HEK293 (cell line): ENCODE measurements around the gene ANO1.

Experiments
- CTCF ChIA-PET: fragments of 350-600 bp; formaldehyde crosslinking; extraction: SDS; loops from one replicate; lab custom pipeline; 2021; ENCODE audit warnings: antibody characterized with exemption; lab: Yijun Ruan, JAX
- POLR2A ChIA-PET: fragments of 300-600 bp; formaldehyde crosslinking; extraction: SDS; loops from one replicate; lab custom pipeline; 2020; ENCODE audit warnings: antibody characterized with exemption, inconsistent platforms; lab: Yijun Ruan, JAX
- H3K27ac ChIP-seq: fragments of 200-500 bp; sonication (Bioruptor generic); 2 replicates; pipeline ENCODE4 v1.5.1; 2014; ENCODE audit warnings: low read depth, low read length, control low read depth, inconsistent platforms; ENCODE audit errors: extremely low read depth
- H3K36me3 ChIP-seq, 2 experiments: fragments of 200-500 bp in 1 of 2; sonication (Bioruptor generic) in 1 of 2; 1 replicate in 1 of 2; 2 replicates in 1 of 2; pipeline ENCODE4 v1.5.1; 2014 to 2017; ENCODE audit warnings: inconsistent platforms in 2 of 2, low read length in 2 of 2; ENCODE audit not compliant: control insufficient read depth in 2 of 2, insufficient read depth in 1 of 2
- H3K4me1 ChIP-seq: fragments of 200-500 bp; sonication (Bioruptor generic); 2 replicates; pipeline ENCODE4 v1.5.1; 2014; ENCODE audit warnings: mild to moderate bottlenecking, low read length, inconsistent platforms; ENCODE audit not compliant: control insufficient read depth, insufficient read depth
- H3K4me3 ChIP-seq: 2 replicates; pipeline ENCODE4 v1.5.1; 2011; ENCODE audit warnings: low read depth, mild to moderate bottlenecking, control low read depth, low read length, moderate library complexity
- H3K9me3 ChIP-seq: fragments of 200-500 bp; sonication (Bioruptor generic); 2 replicates; pipeline ENCODE4 v1.5.1; 2014; ENCODE audit warnings: low read depth, low read length, inconsistent platforms; ENCODE audit not compliant: control insufficient read depth, insufficient read depth
- BCL11B ChIP-seq: fragments of 450-650 bp; formaldehyde crosslinking; IDR thresholded peaks from 2 replicates; pipeline ENCODE4 v1.5.1; 2016; ENCODE audit warnings: low read depth, missing biosample characterization, missing genetic modification characterization
- GLI2 ChIP-seq: fragments of 450-650 bp; formaldehyde crosslinking; IDR thresholded peaks from 2 replicates; pipeline ENCODE4; 2017; ENCODE audit warnings: missing biosample characterization, missing genetic modification characterization, low read depth, borderline replicate concordance
- IKZF3 ChIP-seq: fragments of 450-650 bp; IDR thresholded peaks from 2 replicates; pipeline ENCODE4 v1.5.0; 2018; ENCODE audit warnings: missing biosample characterization, mild to moderate bottlenecking, missing genetic modification characterization, moderate library complexity
- KLF10 ChIP-seq: fragments of 450-650 bp; IDR thresholded peaks from 2 replicates; pipeline ENCODE4 v1.5.1; 2018; ENCODE audit warnings: missing biosample characterization, mild to moderate bottlenecking, missing genetic modification characterization
- KLF17 ChIP-seq: fragments of 450-650 bp; formaldehyde crosslinking; IDR thresholded peaks from 2 replicates; pipeline ENCODE4 v1.5.1; 2016; ENCODE audit warnings: missing biosample characterization, missing genetic modification characterization
- ZBTB11 ChIP-seq: fragments of 450-650 bp; formaldehyde crosslinking; conservative IDR thresholded peaks from 2 replicates; pipeline ENCODE4 v1.5.1; 2016; ENCODE audit warnings: low read depth, missing biosample characterization, missing genetic modification characterization
- ZNF155 ChIP-seq: fragments of 450-650 bp; formaldehyde crosslinking; IDR thresholded peaks from 2 replicates; pipeline ENCODE4 v1.5.1; 2016; ENCODE audit warnings: missing biosample characterization, missing genetic modification characterization
- ZNF239 ChIP-seq: fragments of 450-650 bp; formaldehyde crosslinking; IDR thresholded peaks from 2 replicates; pipeline ENCODE4 v1.5.1; 2016; ENCODE audit warnings: missing biosample characterization, missing genetic modification characterization
- ZNF248 ChIP-seq: fragments of 450-650 bp; formaldehyde crosslinking; IDR thresholded peaks from 2 replicates; pipeline ENCODE4 v1.5.1; 2017; ENCODE audit warnings: missing biosample characterization, missing genetic modification characterization
- ZNF366 ChIP-seq: fragments of 450-650 bp; formaldehyde crosslinking; conservative IDR thresholded peaks from 2 replicates; pipeline ENCODE4 v1.5.1; 2016; ENCODE audit warnings: missing biosample characterization, missing genetic modification characterization
- ZNF423 ChIP-seq: fragments of 450-650 bp; formaldehyde crosslinking; IDR thresholded peaks from 2 replicates; pipeline ENCODE4 v1.5.1; 2016; ENCODE audit warnings: missing biosample characterization, missing genetic modification characterization
- ZNF488 ChIP-seq: fragments of 450-650 bp; formaldehyde crosslinking; IDR thresholded peaks from 2 replicates; pipeline ENCODE4 v1.5.1; 2016; ENCODE audit warnings: missing biosample characterization, missing genetic modification characterization
- ZNF513 ChIP-seq: fragments of 450-650 bp; IDR thresholded peaks from 2 replicates; pipeline ENCODE4 v1.5.1; 2018; ENCODE audit warnings: missing biosample characterization, missing genetic modification characterization
- ZNF548 ChIP-seq: fragments of 450-650 bp; formaldehyde crosslinking; IDR thresholded peaks from 2 replicates; pipeline ENCODE4 v1.5.1; 2016; ENCODE audit warnings: missing biosample characterization, missing genetic modification characterization
- ZNF571 ChIP-seq: fragments of 450-650 bp; formaldehyde crosslinking; IDR thresholded peaks from 2 replicates; pipeline ENCODE4 v1.5.0; 2017; ENCODE audit warnings: missing biosample characterization, missing genetic modification characterization
- ZNF600 ChIP-seq: fragments of 450-650 bp; formaldehyde crosslinking; IDR thresholded peaks from 2 replicates; pipeline ENCODE4 v1.5.1; 2016; ENCODE audit warnings: missing biosample characterization, missing genetic modification characterization
- ZNF626 ChIP-seq: fragments of 450-650 bp; sonication (Bioruptor Pico); formaldehyde crosslinking; IDR thresholded peaks from 2 replicates; pipeline ENCODE4 v1.5.1; 2018; ENCODE audit warnings: missing biosample characterization, missing genetic modification characterization, inconsistent platforms
- ZNF629 ChIP-seq: fragments of 450-650 bp; formaldehyde crosslinking; IDR thresholded peaks from 2 replicates; pipeline ENCODE4 v1.5.1; 2017; ENCODE audit warnings: missing biosample characterization, missing genetic modification characterization
- ZNF639 ChIP-seq: fragments of 450-650 bp; formaldehyde crosslinking; IDR thresholded peaks from 2 replicates; pipeline ENCODE4 v1.5.1; 2016; ENCODE audit warnings: missing biosample characterization, missing genetic modification characterization
- ZNF664 ChIP-seq: fragments of 450-650 bp; formaldehyde crosslinking; IDR thresholded peaks from 2 replicates; pipeline ENCODE4 v1.5.1; 2016; ENCODE audit warnings: missing biosample characterization, missing genetic modification characterization
- ZNF670 ChIP-seq: fragments of 450-650 bp; formaldehyde crosslinking; IDR thresholded peaks from 2 replicates; pipeline ENCODE4 v1.5.1; 2016; ENCODE audit warnings: missing biosample characterization, missing genetic modification characterization, low read depth
- ZNF701 ChIP-seq: fragments of 450-650 bp; formaldehyde crosslinking; IDR thresholded peaks from 2 replicates; pipeline ENCODE4 v1.5.1; 2016; ENCODE audit warnings: missing biosample characterization, missing genetic modification characterization
- ZNF768 ChIP-seq: fragments of 450-650 bp; formaldehyde crosslinking; IDR thresholded peaks from 2 replicates; pipeline ENCODE4 v1.5.1; 2018; ENCODE audit warnings: missing biosample characterization, mild to moderate bottlenecking, missing genetic modification characterization
- ZNF785 ChIP-seq: fragments of 450-650 bp; formaldehyde crosslinking; IDR thresholded peaks from 2 replicates; pipeline ENCODE4 v1.5.1; 2016; ENCODE audit warnings: missing biosample characterization, missing genetic modification characterization
- ZSCAN23 ChIP-seq: fragments of 450-650 bp; formaldehyde crosslinking; IDR thresholded peaks from 2 replicates; pipeline ENCODE4 v1.5.1; 2016; ENCODE audit warnings: missing biosample characterization, missing genetic modification characterization
- ZXDB ChIP-seq: fragments of 450-650 bp; formaldehyde crosslinking; IDR thresholded peaks from 2 replicates; pipeline ENCODE4 v1.5.1; 2016; ENCODE audit warnings: missing biosample characterization, missing genetic modification characterization

Gene ANO1

GRCh38 chr11:70161043-70161625, 83.0 kb downstream of the ANO1 start:
- TF ChIP-seq ZNF768 (tag by site-specific recombination) (peak; percentile 50; the same call in 1 of the 2 replicates), IKZF3 (tag by site-specific recombination) (no peak)
- Histone ChIP-seq H3K27ac (no peak overlapping the region), H3K36me3 (no peaks in the 10 kb centered on the region), H3K9me3 (no peaks in the 10 kb centered on the region), H3K4me3 (no peak overlapping the region), H3K4me1 (no peaks in the 10 kb centered on the region)
- CTCF ChIA-PET = interaction anchor here (0.5 to 0.8 kb wide), 3 partner anchors 105 to 210 kb away, joined by 3 to 4 read pairs (median 3); no protein-coding TSS in a partner anchor
- POLR2A ChIA-PET = no interaction called here

GRCh38 chr11:70164705-70165104, 86.6 kb downstream of the ANO1 start:
- ChIA-PET CTCF (no interaction called here), POLR2A (no interaction called here)
- no peaks in the 10 kb centered on the region for H3K9me3 ChIP-seq
- H3K27ac ChIP-seq = no peak overlapping the region
- no peaks in the 10 kb centered on the region for H3K4me1 ChIP-seq
- no peaks in the 10 kb centered on the region for H3K36me3 ChIP-seq
- no peak for TF ChIP-seq ZNF639
- TF ChIP-seq ZNF600 (tag by site-specific recombination) = no peak
- no peak for TF ChIP-seq KLF10 (tag by site-specific recombination)
- TF ChIP-seq KLF17 (tag by site-specific recombination) = no peak
- TF ChIP-seq ZNF366 = no peak
- no peak for TF ChIP-seq ZNF571 (tag by site-specific recombination)
- TF ChIP-seq ZNF670 (tag by site-specific recombination) = no peak
- TF ChIP-seq ZSCAN23 (tag by site-specific recombination) = no peak
- no peak for TF ChIP-seq ZXDB (tag by site-specific recombination)
- no peak for TF ChIP-seq ZNF488 (tag by site-specific recombination)
- TF ChIP-seq ZNF701 (tag by site-specific recombination) = no peak
- no peak for TF ChIP-seq BCL11B (tag by site-specific recombination)
- no peak for TF ChIP-seq ZNF248
- no peak overlapping the region for H3K4me3 ChIP-seq

- H3K4me1 ChIP-seq = no peaks in the 10 kb centered on the region
- no peak overlapping the region for H3K27ac ChIP-seq
- H3K9me3 ChIP-seq = no peaks in the 10 kb centered on the region
- no peaks in the 10 kb centered on the region for H3K36me3 ChIP-seq
- H3K4me3 ChIP-seq = no peak overlapping the region
- ChIA-PET CTCF (interaction anchor here (0.6 kb wide), 1 partner anchor 458 kb away, joined by 4 read pairs; no protein-coding TSS in a partner anchor), POLR2A (no interaction called here)
- TF ChIP-seq ZNF626 (no peak), ZNF423 (no peak), ZNF513 (tag by site-specific recombination) (no peak), ZNF629 (tag by site-specific recombination) (no peak), ZNF155 (no peak), ZNF548 (tag by site-specific recombination) (no peak), ZNF239 (tag by site-specific recombination) (no peak), ZNF785 (tag by site-specific recombination) (no peak), GLI2 (tag by site-specific recombination) (no peak), ZNF664 (tag by site-specific recombination) (no peak), ZBTB11 (tag by site-specific recombination) (no peak)
Measured at GRCh38 chr11:70167120-70167519, 89.0 kb downstream of the ANO1 start.
